GM12878 (cell line): Measurements from ENCODE around the gene CHN2.

ENCODE experiments used
- ETV6 ChIP-seq, 2 experiments: fragments of 450-650 bp in 1 of 2; IDR thresholded peaks in 1 of 2; conservative IDR thresholded peaks in 1 of 2; 2 replicates each; pipeline ENCODE4 v1.6.1; 2014; ENCODE audit warnings: antibody characterized with exemption in 1 of 2, borderline replicate concordance in 1 of 2, low read depth in 1 of 2, mild to moderate bottlenecking in 1 of 2, moderate library complexity in 1 of 2
- SMAD5 ChIP-seq: IDR thresholded peaks from 2 replicates; pipeline ENCODE4 v1.6.1; 2016; ENCODE audit warnings: antibody characterized with exemption, low read depth
- YBX1 ChIP-seq: fragments of 450-650 bp; IDR thresholded peaks from 2 replicates; pipeline ENCODE4 v1.6.1; 2016; ENCODE audit warnings: antibody characterized with exemption
- TF ChIP-seq, protein P1 (sequence below), 3 experiments: IDR thresholded peaks in 2 of 3; conservative IDR thresholded peaks in 1 of 3; 2 replicates each; pipeline ENCODE4 v1.5.1; 2011; ENCODE audit warnings: low read depth in 3 of 3, low read length in 3 of 3, mild to moderate bottlenecking in 3 of 3, control low read depth in 2 of 3, moderate library complexity in 2 of 3, inconsistent platforms in 1 of 3, mixed read lengths in 1 of 3; ENCODE audit not compliant: control insufficient read depth in 2 of 3, insufficient read depth in 1 of 3; ENCODE audit errors: extremely low read depth in 1 of 3
- TF ChIP-seq, protein P2 (sequence below): fragments of 450-650 bp; IDR thresholded peaks from 2 replicates; pipeline ENCODE4 v1.6.1; 2018; ENCODE audit warnings: mild to moderate bottlenecking, low read depth, moderate library complexity; ENCODE audit not compliant: partially characterized antibody

DNA sequence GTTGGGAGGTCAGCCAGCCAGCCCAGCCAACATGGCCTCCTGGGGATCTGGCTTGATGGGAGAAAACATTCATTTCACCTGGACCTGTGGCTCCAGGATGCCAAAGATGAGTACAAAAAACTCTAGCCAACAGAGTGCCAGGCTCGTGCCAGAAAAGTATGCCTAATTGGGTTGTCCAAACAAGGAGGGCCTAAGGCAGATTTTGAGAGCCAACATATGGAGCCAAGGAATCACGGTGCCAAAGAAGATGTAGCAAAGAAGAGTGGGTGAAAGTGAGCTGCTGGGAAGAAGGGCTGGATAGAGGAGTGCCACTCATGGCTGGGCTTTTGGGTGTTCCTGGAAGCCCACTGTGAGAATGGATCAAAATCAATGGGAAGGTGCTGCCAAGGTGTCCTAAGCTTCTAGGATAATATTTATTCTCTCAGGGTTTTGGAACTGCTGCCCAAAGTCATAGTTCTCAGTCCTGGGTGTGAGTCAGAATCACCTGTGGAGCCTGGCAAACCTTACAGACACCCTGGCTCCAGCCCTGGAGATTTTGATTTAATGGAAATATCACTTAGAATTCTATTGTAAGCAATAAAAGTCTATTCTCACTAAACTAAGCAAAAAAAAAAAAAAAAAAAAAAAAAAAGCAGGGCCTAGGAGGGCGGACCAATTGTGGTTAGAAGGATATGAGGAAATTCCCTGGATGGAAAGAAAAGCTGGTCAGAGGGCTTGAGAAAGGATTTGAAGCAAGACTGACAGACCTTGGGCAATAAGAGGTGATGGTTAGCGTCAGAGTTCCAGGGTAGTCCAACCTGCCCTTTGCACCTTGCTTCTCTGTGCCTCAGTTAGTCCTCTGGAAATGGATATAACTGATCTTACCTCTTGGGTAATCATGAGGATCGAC is 186.9 kb downstream of the CHN2 start:
- TF ChIP-seq ETV6 (conservative IDR thresholded peaks at IDR 0.05 in 1 of 2, IDR thresholded peaks at IDR 0.05 in 1 of 2; ENCODE audit: borderline replicate concordance in 1 of 2, low read depth in 1 of 2) (no peak), YBX1 (no peak), SMAD5 (no peak)
- TF ChIP-seq, protein P1, sequence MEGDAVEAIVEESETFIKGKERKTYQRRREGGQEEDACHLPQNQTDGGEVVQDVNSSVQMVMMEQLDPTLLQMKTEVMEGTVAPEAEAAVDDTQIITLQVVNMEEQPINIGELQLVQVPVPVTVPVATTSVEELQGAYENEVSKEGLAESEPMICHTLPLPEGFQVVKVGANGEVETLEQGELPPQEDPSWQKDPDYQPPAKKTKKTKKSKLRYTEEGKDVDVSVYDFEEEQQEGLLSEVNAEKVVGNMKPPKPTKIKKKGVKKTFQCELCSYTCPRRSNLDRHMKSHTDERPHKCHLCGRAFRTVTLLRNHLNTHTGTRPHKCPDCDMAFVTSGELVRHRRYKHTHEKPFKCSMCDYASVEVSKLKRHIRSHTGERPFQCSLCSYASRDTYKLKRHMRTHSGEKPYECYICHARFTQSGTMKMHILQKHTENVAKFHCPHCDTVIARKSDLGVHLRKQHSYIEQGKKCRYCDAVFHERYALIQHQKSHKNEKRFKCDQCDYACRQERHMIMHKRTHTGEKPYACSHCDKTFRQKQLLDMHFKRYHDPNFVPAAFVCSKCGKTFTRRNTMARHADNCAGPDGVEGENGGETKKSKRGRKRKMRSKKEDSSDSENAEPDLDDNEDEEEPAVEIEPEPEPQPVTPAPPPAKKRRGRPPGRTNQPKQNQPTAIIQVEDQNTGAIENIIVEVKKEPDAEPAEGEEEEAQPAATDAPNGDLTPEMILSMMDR (IDR thresholded peaks at IDR 0.05 in 2 of 3, conservative IDR thresholded peaks at IDR 0.05 in 1 of 3; ENCODE audit: control insufficient read depth in 2 of 3, extremely low read depth in 1 of 3, insufficient read depth in 1 of 3, low read depth in 3 of 3, low read length in 3 of 3) = no peak
- TF ChIP-seq, protein P2, sequence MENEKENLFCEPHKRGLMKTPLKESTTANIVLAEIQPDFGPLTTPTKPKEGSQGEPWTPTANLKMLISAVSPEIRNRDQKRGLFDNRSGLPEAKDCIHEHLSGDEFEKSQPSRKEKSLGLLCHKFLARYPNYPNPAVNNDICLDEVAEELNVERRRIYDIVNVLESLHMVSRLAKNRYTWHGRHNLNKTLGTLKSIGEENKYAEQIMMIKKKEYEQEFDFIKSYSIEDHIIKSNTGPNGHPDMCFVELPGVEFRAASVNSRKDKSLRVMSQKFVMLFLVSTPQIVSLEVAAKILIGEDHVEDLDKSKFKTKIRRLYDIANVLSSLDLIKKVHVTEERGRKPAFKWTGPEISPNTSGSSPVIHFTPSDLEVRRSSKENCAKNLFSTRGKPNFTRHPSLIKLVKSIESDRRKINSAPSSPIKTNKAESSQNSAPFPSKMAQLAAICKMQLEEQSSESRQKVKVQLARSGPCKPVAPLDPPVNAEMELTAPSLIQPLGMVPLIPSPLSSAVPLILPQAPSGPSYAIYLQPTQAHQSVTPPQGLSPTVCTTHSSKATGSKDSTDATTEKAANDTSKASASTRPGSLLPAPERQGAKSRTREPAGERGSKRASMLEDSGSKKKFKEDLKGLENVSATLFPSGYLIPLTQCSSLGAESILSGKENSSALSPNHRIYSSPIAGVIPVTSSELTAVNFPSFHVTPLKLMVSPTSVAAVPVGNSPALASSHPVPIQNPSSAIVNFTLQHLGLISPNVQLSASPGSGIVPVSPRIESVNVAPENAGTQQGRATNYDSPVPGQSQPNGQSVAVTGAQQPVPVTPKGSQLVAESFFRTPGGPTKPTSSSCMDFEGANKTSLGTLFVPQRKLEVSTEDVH = no peak
